Neuronal stem cell (in vitro differentiated cells): ENCODE results near the gene SCG5.

Experiments
- DNase-seq: peaks from one replicate; pipeline ENCODE4 v3.0.0-alpha.2; 2013; ENCODE audit warnings: low spot score
- H2AFZ ChIP-seq: one replicate; pipeline ENCODE4 v1.6.1; 2013; ENCODE audit warnings: mild to moderate bottlenecking, low read length, inconsistent platforms
- H2AK5ac ChIP-seq: 2 replicates; pipeline ENCODE4 v1.6.1; 2013; ENCODE audit warnings: low read depth, mild to moderate bottlenecking, inconsistent platforms, low read length, moderate library complexity, mixed read lengths
- H2BK120ac ChIP-seq: 2 replicates; pipeline ENCODE4 v1.6.1; 2013; ENCODE audit warnings: low read depth, mild to moderate bottlenecking, inconsistent platforms, low read length, moderate library complexity, mixed read lengths
- H2BK12ac ChIP-seq: one replicate; pipeline ENCODE4 v1.6.1; 2013; ENCODE audit warnings: low read length, inconsistent platforms
- H2BK15ac ChIP-seq: 2 replicates; pipeline ENCODE4 v1.6.1; 2013; ENCODE audit warnings: mild to moderate bottlenecking, low read length, inconsistent platforms, mixed read lengths
- H2BK5ac ChIP-seq: one replicate; pipeline ENCODE4 v1.6.1; 2013; ENCODE audit warnings: inconsistent platforms, mild to moderate bottlenecking, low read length, moderate library complexity
- H3K14ac ChIP-seq: one replicate; pipeline ENCODE4 v1.6.1; 2013; ENCODE audit warnings: low read length, inconsistent platforms
- H3K18ac ChIP-seq: 2 replicates; pipeline ENCODE4 v1.6.1; 2013; ENCODE audit warnings: low read length, inconsistent platforms
- H3K23ac ChIP-seq: 2 replicates; pipeline ENCODE4 v1.6.1; 2013; ENCODE audit warnings: low read depth, mild to moderate bottlenecking, mixed read lengths, low read length, inconsistent platforms; ENCODE audit not compliant: poor library complexity
- H3K27ac ChIP-seq: replicated peaks from 3 replicates; pipeline ENCODE4 v1.5.1; 2013; ENCODE audit warnings: low read length, inconsistent platforms
- H3K27me3 ChIP-seq, 3 experiments: 2 replicates each; pipeline ENCODE4 v1.6.1; 2013; ENCODE audit warnings: low read length in 3 of 3, mild to moderate bottlenecking in 2 of 3, inconsistent platforms in 1 of 3, low read depth in 1 of 3, mixed read lengths in 1 of 3, moderate library complexity in 1 of 3; ENCODE audit not compliant: control insufficient read depth in 3 of 3, insufficient read depth in 3 of 3
- H3K36me3 ChIP-seq, 2 donors: replicated peaks in 1 of 2; 2 replicates each; pipeline ENCODE4 v1.6.1; 2013; ENCODE audit warnings: low read length in 2 of 2; ENCODE audit not compliant: control insufficient read depth in 2 of 2, insufficient read depth in 2 of 2
- H3K4ac ChIP-seq: 2 replicates; pipeline ENCODE4 v1.6.1; 2013; ENCODE audit warnings: inconsistent platforms, mild to moderate bottlenecking, low read length, moderate library complexity
- H3K4me1 ChIP-seq, 2 donors: 1 replicate in 1 of 2; 2 replicates in 1 of 2; pipeline ENCODE4 v1.6.1; 2013; ENCODE audit warnings: low read length in 2 of 2, low read depth in 1 of 2; ENCODE audit not compliant: control insufficient read depth in 2 of 2, insufficient read depth in 1 of 2
- H3K4me2 ChIP-seq: one replicate; pipeline ENCODE4 v1.6.1; 2013; ENCODE audit warnings: mild to moderate bottlenecking, low read length, inconsistent platforms; ENCODE audit not compliant: insufficient read depth, poor library complexity, severe bottlenecking
- H3K4me3 ChIP-seq, 2 donors: 2 replicates each; pipeline ENCODE4 v1.5.1; 2013; ENCODE audit warnings: low read length in 2 of 2, mild to moderate bottlenecking in 2 of 2, inconsistent platforms in 1 of 2, moderate library complexity in 1 of 2
- H3K79me1 ChIP-seq: one replicate; pipeline ENCODE4 v1.6.1; 2013; ENCODE audit warnings: low read depth, mild to moderate bottlenecking, inconsistent platforms, low read length, moderate library complexity
- H3K9ac ChIP-seq: one replicate; pipeline ENCODE4 v1.6.1; 2013; ENCODE audit warnings: mild to moderate bottlenecking, low read depth, low read length, inconsistent platforms; ENCODE audit not compliant: poor library complexity
- H3K9me3 ChIP-seq, 2 donors: replicated peaks in 1 of 2; 2 replicates each; pipeline versions ENCODE3 to v1.6.1; 2013; ENCODE audit warnings: low read length in 2 of 2, mild to moderate bottlenecking in 2 of 2, inconsistent platforms in 1 of 2, low read depth in 1 of 2, mixed read lengths in 1 of 2, moderate library complexity in 1 of 2; ENCODE audit not compliant: control insufficient read depth in 2 of 2, insufficient read depth in 1 of 2
- H4K8ac ChIP-seq: one replicate; pipeline ENCODE4 v1.6.1; 2013; ENCODE audit warnings: low read depth, mild to moderate bottlenecking, inconsistent platforms, low read length, moderate library complexity
- H4K91ac ChIP-seq: one replicate; pipeline ENCODE4 v1.6.1; 2013; ENCODE audit warnings: low read length, low read depth, mild to moderate bottlenecking, inconsistent platforms; ENCODE audit not compliant: poor library complexity
- WGBS, 2 donors: extraction: QIAGEN DNeasy Blood & Tissue Kit; methylation state at CpG; one replicate each; pipeline ENCODE4 v1.1.7; 2013; ENCODE audit warnings: missing lambda C conversion rate in 2 of 2, mixed read lengths in 1 of 2; ENCODE audit not compliant: insufficient read length in 2 of 2, insufficient replicate concordance in 1 of 2; ENCODE audit errors: extremely low coverage in 2 of 2; 5-methylcytosine and 5-hydroxymethylcytosine counted together

The SCG5 gene

DNA sequence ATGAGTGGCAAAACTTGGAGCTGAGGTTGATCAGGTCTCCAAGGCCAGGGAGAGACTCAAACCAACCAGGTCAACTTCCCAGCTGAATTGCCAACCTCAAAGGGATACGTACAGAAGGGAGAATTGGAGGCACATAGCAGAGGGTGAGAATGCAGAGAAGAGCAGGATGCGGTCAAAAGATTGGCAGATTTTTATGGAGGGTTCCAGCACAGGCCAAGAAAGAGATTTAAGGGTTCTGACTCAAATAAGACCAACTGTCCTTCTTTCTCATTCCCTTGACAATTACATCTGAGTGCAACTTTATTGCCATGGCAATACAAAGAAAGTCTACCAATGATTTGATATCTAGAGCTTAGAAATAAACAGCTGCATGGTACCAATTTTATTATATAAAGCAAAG lies 33.2 kb downstream of the SCG5 start:
- Histone ChIP-seq H3K27ac (no peak overlapping the region), H3K23ac (no peak overlapping the region), H2BK120ac (no peak overlapping the region), H3K9me3 (no peaks in the 10 kb centered on the region), H4K91ac (no peak overlapping the region), H3K4me2 (no peak overlapping the region), H3K27me3 (no peaks in the 10 kb centered on the region), H3K4ac (no peak overlapping the region), H3K18ac (no peak overlapping the region), H3K4me1 (peaks cover 2 to 4% of the 10 kb centered on the region in 2 donors), H2BK15ac (no peak overlapping the region), H2BK5ac (no peak overlapping the region), H4K8ac (no peak overlapping the region), H3K9ac (no peak overlapping the region), H3K79me1 (no peaks in the 10 kb centered on the region), H2AK5ac (no peak overlapping the region), H2BK12ac (no peak overlapping the region), H2AFZ (no peak overlapping the region), H3K4me3 (no peak overlapping the region), H3K36me3 (no peaks in the 10 kb centered on the region), H3K14ac (no peak overlapping the region)
- DNase-seq, result no peak
- no CpG with 5 or more reads among the region's 2 CpGs for WGBS, 2 donors

DNA sequence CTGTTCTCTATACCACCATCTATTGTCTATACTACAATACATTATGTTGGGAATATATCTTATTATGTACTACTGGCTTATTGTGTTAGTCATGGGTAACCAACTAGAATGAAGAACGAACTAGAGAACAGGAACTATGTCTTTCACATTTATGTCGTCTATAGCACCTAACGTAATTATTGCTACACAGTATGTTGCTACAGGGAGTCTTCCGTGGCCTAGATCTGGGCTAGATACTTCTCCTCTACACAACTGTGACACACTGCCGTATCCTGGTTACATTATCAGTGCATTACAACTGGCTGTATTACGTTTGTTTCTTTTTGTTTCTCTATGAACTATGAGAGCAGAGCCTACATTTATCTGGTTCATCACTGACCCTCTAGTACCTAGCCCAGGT lies 34.0 kb downstream of the SCG5 start:
- no CpG with 5 or more reads among the region's 6 CpGs for WGBS, 2 donors

DNA sequence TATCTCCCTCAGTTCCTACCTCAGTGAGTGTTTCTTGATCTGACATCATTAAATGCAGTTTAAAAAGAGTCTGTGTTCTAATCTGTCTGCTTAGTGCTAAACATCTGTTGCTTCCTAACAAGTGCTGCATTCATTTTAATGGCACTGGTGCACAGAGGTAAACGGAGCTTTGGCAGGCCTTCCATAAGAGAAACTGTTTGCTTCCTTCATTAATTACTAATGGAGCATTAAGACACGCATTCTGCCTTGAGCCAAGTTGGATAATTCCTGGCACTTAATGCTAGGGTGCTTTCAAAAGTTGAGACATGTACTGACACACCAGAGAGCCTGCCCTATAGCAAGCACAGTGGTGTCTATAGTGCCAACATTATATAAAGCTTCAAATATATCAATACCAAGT lies 34.7 kb downstream of the SCG5 start:
- no peak overlapping the region for H2AFZ ChIP-seq
- H3K4me3 ChIP-seq, result no peak overlapping the region
- H3K27ac ChIP-seq, result no peak overlapping the region
- H3K18ac ChIP-seq, result no peak overlapping the region
- no peak overlapping the region for H2AK5ac ChIP-seq
- no peak overlapping the region for H3K4ac ChIP-seq
- no peak overlapping the region for H4K8ac ChIP-seq
- peaks cover 2 to 3% of the 10 kb centered on the region in 2 donors for H3K4me1 ChIP-seq
- no peak overlapping the region for H3K14ac ChIP-seq
- no peak overlapping the region for H3K9ac ChIP-seq
- no peak overlapping the region for H2BK12ac ChIP-seq
- WGBS, 2 donors, result no CpG with 5 or more reads among the region's 2 CpGs
- H2BK15ac ChIP-seq, result no peak overlapping the region
- H3K79me1 ChIP-seq, result no peaks in the 10 kb centered on the region
- no peak overlapping the region for H3K23ac ChIP-seq
- H3K27me3 ChIP-seq, result no peaks in the 10 kb centered on the region
- no peak overlapping the region for H4K91ac ChIP-seq
- H3K9me3 ChIP-seq, result no peaks in the 10 kb centered on the region
- no peak overlapping the region for H2BK120ac ChIP-seq
- no peak overlapping the region for H3K4me2 ChIP-seq
- H2BK5ac ChIP-seq, result no peak overlapping the region
- no peaks in the 10 kb centered on the region for H3K36me3 ChIP-seq
- no peak for DNase-seq

More for the DNA sequence above, 34.0 kb downstream of the SCG5 start:
- Histone ChIP-seq H3K27ac (no peak overlapping the region), H3K4me1 (peaks cover 2 to 3% of the 10 kb centered on the region in 2 donors), H3K27me3 (no peaks in the 10 kb centered on the region), H3K4me3 (no peak overlapping the region), H3K4ac (no peak overlapping the region), H4K8ac (no peak overlapping the region), H2BK12ac (no peak overlapping the region), H2BK5ac (no peak overlapping the region), H2AK5ac (no peak overlapping the region), H3K9ac (no peak overlapping the region), H2AFZ (no peak overlapping the region), H2BK15ac (no peak overlapping the region), H4K91ac (no peak overlapping the region), H2BK120ac (no peak overlapping the region), H3K79me1 (no peaks in the 10 kb centered on the region), H3K4me2 (no peak overlapping the region), H3K14ac (no peak overlapping the region), H3K23ac (no peak overlapping the region), H3K9me3 (no peaks in the 10 kb centered on the region), H3K18ac (no peak overlapping the region), H3K36me3 (no peaks in the 10 kb centered on the region)
- DNase-seq, result no peak

DNA sequence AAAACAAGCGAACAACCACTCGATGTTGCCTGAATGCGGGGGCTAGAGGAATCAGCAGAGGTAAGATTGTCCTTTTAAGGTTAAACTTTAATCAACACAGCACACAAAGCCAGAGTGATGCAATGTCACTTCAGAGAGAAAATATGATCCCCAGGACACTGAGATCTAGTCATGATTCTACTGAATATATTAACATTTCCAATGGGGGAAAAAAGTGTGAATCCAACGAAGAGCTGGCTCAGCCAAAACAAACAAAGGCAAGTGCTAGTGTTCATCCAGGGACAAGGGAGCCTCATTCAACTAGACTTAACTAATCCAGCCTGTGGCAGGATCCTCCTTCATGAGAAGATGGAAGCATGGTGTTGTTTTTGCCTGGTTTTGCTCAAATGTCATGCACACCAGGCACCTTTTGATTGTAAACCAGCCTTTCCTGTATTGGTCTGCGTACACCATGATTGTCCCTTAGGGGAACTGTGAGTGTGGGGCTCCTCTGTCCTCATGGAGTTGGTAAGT lies 35.8 kb downstream of the SCG5 start:
- H4K91ac ChIP-seq, result no peak overlapping the region
- H2AK5ac ChIP-seq, result no peak overlapping the region
- no peak overlapping the region for H2BK5ac ChIP-seq
- no peaks in the 10 kb centered on the region for H3K27me3 ChIP-seq
- WGBS, 2 donors, result no CpG with 5 or more reads among the region's 5 CpGs
- no peak overlapping the region for H3K14ac ChIP-seq
- no peak overlapping the region for H3K9ac ChIP-seq
- peaks cover 2 to 3% of the 10 kb centered on the region in 2 donors for H3K4me1 ChIP-seq
- no peaks in the 10 kb centered on the region for H3K79me1 ChIP-seq
- no peak overlapping the region for H3K27ac ChIP-seq
- no peak overlapping the region for H3K23ac ChIP-seq
- no peaks in the 10 kb centered on the region for H3K9me3 ChIP-seq
- H2BK120ac ChIP-seq, result no peak overlapping the region
- H3K4ac ChIP-seq, result no peak overlapping the region
- H3K4me3 ChIP-seq, result no peak overlapping the region
- H2BK15ac ChIP-seq, result no peak overlapping the region
- H2AFZ ChIP-seq, result peak overlapping the region; percentile 57
- no peak overlapping the region for H2BK12ac ChIP-seq
- DNase-seq, result no peak
- no peak overlapping the region for H3K4me2 ChIP-seq
- no peaks in the 10 kb centered on the region for H3K36me3 ChIP-seq
- H4K8ac ChIP-seq, result no peak overlapping the region
- no peak overlapping the region for H3K18ac ChIP-seq
